ENCODE results near the gene CLCNKA. TPM values are rescaled to one million over a fixed set of nuclear protein-coding genes. Genes with fewer than 3 reads are reported as not detected.
A peak's percentile ranks its signal among the peaks of the same experiment; 100 is the strongest.

Gene CLCNKA
- total and polyA plus RNA-seq, 9 donors: 0.08 to 2.4 (median 1.0) TPM; not detected in 1

GRCh38 chr1:16043950-16044349, 22.1 kb downstream of the CLCNKA start:
- no peaks in the 10 kb centered on the region for H3K9me3 ChIP-seq
- TF ChIP-seq, protein P1, sequence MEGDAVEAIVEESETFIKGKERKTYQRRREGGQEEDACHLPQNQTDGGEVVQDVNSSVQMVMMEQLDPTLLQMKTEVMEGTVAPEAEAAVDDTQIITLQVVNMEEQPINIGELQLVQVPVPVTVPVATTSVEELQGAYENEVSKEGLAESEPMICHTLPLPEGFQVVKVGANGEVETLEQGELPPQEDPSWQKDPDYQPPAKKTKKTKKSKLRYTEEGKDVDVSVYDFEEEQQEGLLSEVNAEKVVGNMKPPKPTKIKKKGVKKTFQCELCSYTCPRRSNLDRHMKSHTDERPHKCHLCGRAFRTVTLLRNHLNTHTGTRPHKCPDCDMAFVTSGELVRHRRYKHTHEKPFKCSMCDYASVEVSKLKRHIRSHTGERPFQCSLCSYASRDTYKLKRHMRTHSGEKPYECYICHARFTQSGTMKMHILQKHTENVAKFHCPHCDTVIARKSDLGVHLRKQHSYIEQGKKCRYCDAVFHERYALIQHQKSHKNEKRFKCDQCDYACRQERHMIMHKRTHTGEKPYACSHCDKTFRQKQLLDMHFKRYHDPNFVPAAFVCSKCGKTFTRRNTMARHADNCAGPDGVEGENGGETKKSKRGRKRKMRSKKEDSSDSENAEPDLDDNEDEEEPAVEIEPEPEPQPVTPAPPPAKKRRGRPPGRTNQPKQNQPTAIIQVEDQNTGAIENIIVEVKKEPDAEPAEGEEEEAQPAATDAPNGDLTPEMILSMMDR (IDR thresholded peaks at IDR 0.05): no peak
- TF ChIP-seq EP300 (IDR thresholded peaks at IDR 0.05) (no peak), POLR2A (IDR thresholded peaks at IDR 0.05) (no peak)
- intact Hi-C loops (cut with DNase I): no loop called here
- H3K27ac ChIP-seq: peak overlapping the region in 1 of 2 donors; percentile 71
- peaks cover 2% of the 10 kb centered on the region for H3K4me1 ChIP-seq (ENCODE audit: insufficient read depth)
- WGBS, 3 donors: 92 to 97% (median 92%) methylated on average over 5 of the region's 5 CpGs
- H3K36me3 ChIP-seq: no peaks in the 10 kb centered on the region
- peak in 1 of 5 donors; percentile 44 for DNase-seq
- no peak overlapping the region for H3K4me3 ChIP-seq
- no peaks in the 10 kb centered on the region for H3K27me3 ChIP-seq

DNA sequence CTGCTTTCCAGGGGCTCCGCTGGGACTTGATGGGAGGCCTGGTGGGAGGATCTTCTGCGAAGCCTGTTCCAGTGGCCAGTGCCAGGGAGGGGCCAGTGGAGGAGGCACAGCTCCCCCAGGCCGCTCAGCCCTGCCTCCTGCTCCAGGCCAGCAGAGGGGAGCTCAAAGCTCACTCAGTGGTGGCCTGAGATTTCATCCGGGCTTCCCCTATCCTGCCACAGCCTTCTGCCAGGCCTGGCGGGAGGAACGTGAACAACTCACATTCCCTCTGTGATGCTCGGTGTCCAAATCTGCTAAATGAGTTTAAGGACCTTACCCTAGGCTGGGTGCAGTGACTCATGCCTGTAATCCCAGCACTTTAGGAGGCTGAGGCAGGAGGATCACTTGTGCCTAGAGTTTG, 25.0 kb downstream of the CLCNKA start:
- Histone ChIP-seq H3K4me1 (ENCODE audit: insufficient read depth) (peaks cover 2% of the 10 kb centered on the region), H3K9me3 (no peaks in the 10 kb centered on the region), H3K27ac (peak overlapping the region in 1 of 2 donors; percentile 19), H3K36me3 (no peaks in the 10 kb centered on the region), H3K4me3 (no peak overlapping the region), H3K27me3 (no peaks in the 10 kb centered on the region)
- peak in 1 of 5 donors; percentile 62 for DNase-seq
- 67 to 74% (median 69%) methylated on average over 7 of the region's 7 CpGs for WGBS, 3 donors
- no peak for TF ChIP-seq POLR2A (IDR thresholded peaks at IDR 0.05)
- no peak for TF ChIP-seq EP300 (IDR thresholded peaks at IDR 0.05)
- TF ChIP-seq, protein P1 (IDR thresholded peaks at IDR 0.05): no peak
- intact Hi-C loops (cut with DNase I): loop anchor here in 1 of 4 donors (5.0 kb wide), 1 partner anchor 45 kb away; the partner anchor contains the start of gene SRARP

DNA sequence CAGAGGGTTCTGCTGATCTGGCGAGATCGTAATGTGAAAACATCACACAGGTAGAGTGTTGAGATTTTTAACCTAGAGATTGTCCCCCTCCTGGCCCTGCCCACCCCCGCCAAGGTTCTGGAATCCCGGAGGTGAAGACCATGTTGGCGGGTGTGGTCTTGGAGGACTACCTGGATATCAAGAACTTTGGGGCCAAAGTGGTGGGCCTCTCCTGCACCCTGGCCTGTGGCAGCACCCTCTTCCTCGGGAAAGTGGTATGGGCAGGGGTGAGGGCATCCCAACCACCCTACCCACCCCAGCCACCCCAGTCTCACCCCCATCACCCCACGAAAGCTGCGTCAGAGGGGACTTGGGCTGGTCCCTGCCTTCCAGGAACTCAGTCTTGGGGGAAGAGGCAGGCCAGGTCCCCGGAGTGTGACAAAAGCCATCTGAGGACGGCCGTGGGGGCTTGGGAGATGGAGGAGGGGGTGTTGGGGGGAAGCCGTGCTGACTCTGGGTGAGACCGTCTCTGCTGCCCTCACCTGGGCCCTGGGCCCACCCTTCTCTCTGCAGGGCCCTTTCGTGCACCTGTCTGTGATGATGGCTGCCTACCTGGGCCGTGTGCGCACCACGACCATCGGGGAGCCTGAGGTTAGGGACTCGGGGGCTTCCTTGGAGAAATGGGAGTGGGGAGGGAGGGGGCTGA, 26.1 kb downstream of the CLCNKA start:
- no peaks in the 10 kb centered on the region for H3K9me3 ChIP-seq
- H3K4me3 ChIP-seq: no peak overlapping the region
- intact Hi-C loops (cut with DNase I): loop anchor here in 1 of 4 donors (5.0 kb wide), 1 partner anchor 46 kb away; the partner anchor contains the start of gene SRARP

GRCh38 chr1:16048573-16049189, 26.8 kb downstream of the CLCNKA start:
- TF ChIP-seq, protein P1 (IDR thresholded peaks at IDR 0.05): no peak
- TF ChIP-seq POLR2A (IDR thresholded peaks at IDR 0.05) (no peak), EP300 (IDR thresholded peaks at IDR 0.05) (no peak)
- intact Hi-C loops (cut with DNase I): loop anchor here in 1 of 4 donors (5.0 kb wide), 1 partner anchor 46 kb away; the partner anchor contains the start of gene SRARP
- WGBS, 3 donors: 3 to 7% (median 3%) methylated on average over 21 to 25 of the region's 25 CpGs
- Histone ChIP-seq H3K4me3 (peak overlapping the region; percentile 27), H3K9me3 (no peaks in the 10 kb centered on the region), H3K27me3 (no peaks in the 10 kb centered on the region), H3K4me1 (ENCODE audit: insufficient read depth) (peaks cover 2% of the 10 kb centered on the region), H3K27ac (no peak overlapping the region), H3K36me3 (no peaks in the 10 kb centered on the region)
- peak; percentile 77 to 84 (median 81) for DNase-seq

More for the DNA sequence above, 26.1 kb downstream of the CLCNKA start:
- Histone ChIP-seq H3K27me3 (no peaks in the 10 kb centered on the region), H3K4me1 (ENCODE audit: insufficient read depth) (peaks cover 2% of the 10 kb centered on the region), H3K27ac (no peak overlapping the region), H3K36me3 (no peaks in the 10 kb centered on the region)
- no peak for TF ChIP-seq POLR2A (IDR thresholded peaks at IDR 0.05)
- TF ChIP-seq, protein P1 (IDR thresholded peaks at IDR 0.05): no peak
- no peak for TF ChIP-seq EP300 (IDR thresholded peaks at IDR 0.05)
- DNase-seq: no peak
- WGBS, 3 donors: 70 to 86% (median 74%) methylated on average over 12 to 19 of the region's 19 CpGs

All from ovary (tissue), 9 donors.